OCI-LY7 (cell line): Measurements from ENCODE around the gene UNC13B.

Source experiments
- CTCF ChIP-seq: fragments of 200-600 bp; sonication (generic); conservative IDR thresholded peaks from 2 replicates; pipeline ENCODE4 v1.5.1; 2014; ENCODE audit warnings: mild to moderate bottlenecking, antibody characterized with exemption, low read length, moderate library complexity, mixed read lengths
- EZH2phosphoT487 ChIP-seq: fragments of 200-600 bp; sonication (generic); IDR thresholded peaks from 2 replicates; pipeline ENCODE4 v1.6.1; 2018; ENCODE audit warnings: low read depth, borderline replicate concordance, mild to moderate bottlenecking, mixed run types, antibody characterized with exemption, low read length, moderate library complexity, mixed read lengths

DNA sequence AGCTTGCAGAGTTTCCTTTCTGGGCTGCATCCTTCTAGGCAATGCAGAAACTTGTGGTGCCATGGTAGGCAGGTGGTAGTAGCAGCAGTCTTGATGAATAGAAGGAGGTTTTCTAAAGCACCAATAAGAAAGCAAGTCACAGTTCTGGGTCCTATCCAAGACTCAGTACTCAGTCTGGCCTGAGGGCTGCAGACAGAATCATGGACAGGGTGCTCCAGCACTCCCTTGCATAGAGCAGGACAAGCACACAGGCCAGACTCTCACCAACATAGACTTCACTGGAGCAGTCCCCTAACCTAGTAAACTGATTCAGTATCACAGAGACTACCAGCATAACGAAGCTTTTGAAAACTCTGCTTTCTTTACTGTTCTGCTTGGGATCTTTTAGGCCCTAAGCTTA lies 194.1 kb downstream of the UNC13B start:
- TF ChIP-seq CTCF (no peak), EZH2phosphoT487 (no peak)
